Measurements from ENCODE around the gene TERF2IP.

TERF2IP gene

GRCh38 chr16:75647492-75648264 is at the start of gene TERF2IP, which contains the start of gene KARS1:
Gene TERF2IP (plus strand): TSS chr16:75647773. CDS start chr16:75647883, 110 bp downstream.
Gene KARS1 (minus strand): TSS chr16:75647665. CDS start chr16:75647639, 26 bp downstream.
- TF ChIP-seq CTCF (IDR thresholded peaks at IDR 0.05; ENCODE audit: unreplicated experiment in 3 of 3) = no peak
- Mint-ChIP-seq H3K36me3 (ENCODE audit: low read depth) (peaks cover 30% of the 10 kb centered on the region), H3K27ac (peak within 1 kb of the TSS; percentile 98 to 100 (median 99)), H3K4me1 (peaks cover 46% of the 10 kb centered on the region), H3K9me3 (no peaks in the 10 kb centered on the region), H3K4me3 (peak within 1 kb of the TSS; percentile 99 to 100 (median 99)), H3K27me3 (ENCODE audit: low read depth) (no peaks in the 10 kb centered on the region)

- Mint-ChIP-seq H3K4me3 (no peak overlapping the region), H3K27ac (peak overlapping the region in 1 of 3 experiments; percentile 40), H3K36me3 (ENCODE audit: low read depth) (peaks cover 74% of the 10 kb centered on the region), H3K27me3 (ENCODE audit: low read depth) (no peaks in the 10 kb centered on the region), H3K9me3 (peaks cover 9% of the 10 kb centered on the region), H3K4me1 (peaks cover 1% of the 10 kb centered on the region)
- TF ChIP-seq CTCF (IDR thresholded peaks at IDR 0.05; ENCODE audit: unreplicated experiment in 3 of 3) = no peak
Measured at GRCh38 chr16:75599452-75600277, 47.9 kb upstream of the TERF2IP start.

GRCh38 chr16:75603241-75603640 is 44.3 kb upstream of the TERF2IP start:
- no peaks in the 10 kb centered on the region for H3K9me3 Mint-ChIP-seq
- H3K4me1 Mint-ChIP-seq = no peaks in the 10 kb centered on the region
- peaks cover 77% of the 10 kb centered on the region for H3K36me3 Mint-ChIP-seq (ENCODE audit: low read depth)
- no peak overlapping the region for H3K27ac Mint-ChIP-seq
- H3K27me3 Mint-ChIP-seq (ENCODE audit: low read depth) = no peaks in the 10 kb centered on the region
- TF ChIP-seq CTCF (IDR thresholded peaks at IDR 0.05; ENCODE audit: unreplicated experiment in 3 of 3) = no peak
- no peak overlapping the region for H3K4me3 Mint-ChIP-seq

- H3K4me1 Mint-ChIP-seq = no peaks in the 10 kb centered on the region
- TF ChIP-seq CTCF (IDR thresholded peaks at IDR 0.05; ENCODE audit: unreplicated experiment in 3 of 3) = no peak
- H3K27me3 Mint-ChIP-seq (ENCODE audit: low read depth) = no peaks in the 10 kb centered on the region
- no peak overlapping the region for H3K4me3 Mint-ChIP-seq
- H3K27ac Mint-ChIP-seq = no peak overlapping the region
- no peaks in the 10 kb centered on the region for H3K9me3 Mint-ChIP-seq
- H3K36me3 Mint-ChIP-seq (ENCODE audit: low read depth) = peaks cover 71% of the 10 kb centered on the region
Measured at GRCh38 chr16:75606507-75606906, 41.1 kb upstream of the TERF2IP start.

GRCh38 chr16:75614066-75614897 is 33.3 kb upstream of the TERF2IP start:
- no peaks in the 10 kb centered on the region for H3K4me1 Mint-ChIP-seq
- no peaks in the 10 kb centered on the region for H3K9me3 Mint-ChIP-seq
- no peaks in the 10 kb centered on the region for H3K27me3 Mint-ChIP-seq (ENCODE audit: low read depth)
- H3K36me3 Mint-ChIP-seq (ENCODE audit: low read depth) = peaks cover 68% of the 10 kb centered on the region
- no peak overlapping the region for H3K4me3 Mint-ChIP-seq
- no peak overlapping the region for H3K27ac Mint-ChIP-seq
- no peak for TF ChIP-seq CTCF (IDR thresholded peaks at IDR 0.05; ENCODE audit: unreplicated experiment in 3 of 3)

All from nephron (organoid).